Transverse colon (tissue), 4 donors: ENCODE measurements around the gene MTMR1.

ENCODE experiments used
- EP300 ChIP-seq: sonication (generic); formaldehyde crosslinking; IDR thresholded peaks from one replicate; pipeline ENCODE4 v1.6.1; 2017; ENCODE audit warnings: antibody characterized with exemption, low read depth
- POLR2AphosphoS5 ChIP-seq, 3 donors: sonication (generic); formaldehyde crosslinking; IDR thresholded peaks; one replicate each; pipeline ENCODE4 v1.6.1; 2016; ENCODE audit warnings: antibody characterized with exemption in 3 of 3
- TF ChIP-seq, protein P1 (sequence below), 5 experiments: fragments of 200-600 bp in 3 of 5; fragments of 450-650 bp in 2 of 5; sonication (generic) in 3 of 5; IDR thresholded peaks; 1 replicate in 2 of 5; 2 replicates in 3 of 5; pipeline ENCODE4 v1.5.1; 2016 to 2017; ENCODE audit warnings: antibody characterized with exemption in 5 of 5, inconsistent platforms in 3 of 5, mild to moderate bottlenecking in 2 of 5, moderate library complexity in 1 of 5

DNA sequence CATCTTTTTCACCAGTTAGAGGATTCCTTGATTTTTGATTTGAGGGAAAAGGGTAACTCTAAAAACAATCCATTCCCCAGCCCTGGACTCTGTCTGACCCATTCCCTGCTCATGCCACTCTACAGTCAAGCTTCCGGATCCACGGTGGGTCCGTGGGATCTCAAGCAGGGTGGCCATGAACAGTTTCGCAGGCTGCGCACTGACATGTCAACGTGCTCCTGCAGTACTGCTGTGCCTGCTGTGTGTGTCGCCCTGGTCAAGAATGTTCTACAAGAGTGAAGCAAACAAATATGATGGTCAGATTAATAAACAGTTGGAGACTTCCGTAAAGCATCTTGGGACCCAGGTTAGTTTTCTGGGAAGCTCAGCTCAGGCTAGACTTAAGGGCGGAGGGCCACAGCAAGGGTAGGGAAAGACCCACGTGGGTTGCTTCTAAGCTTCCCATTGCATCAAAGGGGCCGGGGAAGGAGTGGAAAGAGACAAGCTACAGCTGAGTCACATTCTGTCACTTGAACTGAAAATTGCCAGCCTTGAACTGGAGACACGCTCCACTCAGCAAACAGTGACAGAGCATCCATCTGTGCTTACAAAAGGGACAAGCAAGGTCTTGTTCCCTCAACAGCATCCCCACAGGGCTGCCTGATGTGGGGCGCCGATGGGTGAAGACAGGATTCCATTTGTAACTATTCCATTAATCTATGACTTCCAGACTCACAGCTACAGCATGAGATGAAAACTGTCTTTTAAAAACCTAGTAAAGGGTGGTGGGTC, 81.8 kb downstream of the MTMR1 start:
- TF ChIP-seq, protein P1, sequence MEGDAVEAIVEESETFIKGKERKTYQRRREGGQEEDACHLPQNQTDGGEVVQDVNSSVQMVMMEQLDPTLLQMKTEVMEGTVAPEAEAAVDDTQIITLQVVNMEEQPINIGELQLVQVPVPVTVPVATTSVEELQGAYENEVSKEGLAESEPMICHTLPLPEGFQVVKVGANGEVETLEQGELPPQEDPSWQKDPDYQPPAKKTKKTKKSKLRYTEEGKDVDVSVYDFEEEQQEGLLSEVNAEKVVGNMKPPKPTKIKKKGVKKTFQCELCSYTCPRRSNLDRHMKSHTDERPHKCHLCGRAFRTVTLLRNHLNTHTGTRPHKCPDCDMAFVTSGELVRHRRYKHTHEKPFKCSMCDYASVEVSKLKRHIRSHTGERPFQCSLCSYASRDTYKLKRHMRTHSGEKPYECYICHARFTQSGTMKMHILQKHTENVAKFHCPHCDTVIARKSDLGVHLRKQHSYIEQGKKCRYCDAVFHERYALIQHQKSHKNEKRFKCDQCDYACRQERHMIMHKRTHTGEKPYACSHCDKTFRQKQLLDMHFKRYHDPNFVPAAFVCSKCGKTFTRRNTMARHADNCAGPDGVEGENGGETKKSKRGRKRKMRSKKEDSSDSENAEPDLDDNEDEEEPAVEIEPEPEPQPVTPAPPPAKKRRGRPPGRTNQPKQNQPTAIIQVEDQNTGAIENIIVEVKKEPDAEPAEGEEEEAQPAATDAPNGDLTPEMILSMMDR (IDR thresholded peaks at IDR 0.05), result no peak
- TF ChIP-seq POLR2AphosphoS5 (IDR thresholded peaks at IDR 0.05) (no peak), EP300 (no peak)
